HepG2 (cell line): ENCODE data around the gene RASD2. TPM values are rescaled to one million over a fixed set of nuclear protein-coding genes. Genes with fewer than 3 reads are reported as not detected.

Experiments
- ATAC-seq: fragments of 200-7000 bp; cut with Tn5 transposase; 3 replicates; pipeline ENCODE4 v1.9.1; 2020; ENCODE audit warnings: mild to moderate bottlenecking, moderate library complexity
- BruUV-seq: library from RNA; stranded (reverse); fragments of 400-500 nt; replicated peaks from 2 replicates; lab custom pipeline; 2021; lab: Mats Ljungman, UMichigan
- CTCF ChIA-PET: fragments of 300-600 bp; formaldehyde crosslinking; extraction: SDS; loops from one replicate; lab custom pipeline; 2021; ENCODE audit warnings: low total read pairs, inconsistent platforms, low intra/inter-chr PET ratio; lab: Yijun Ruan, JAX
- POLR2A ChIA-PET: fragments of 350-600 bp; sonication (Branson Sonifier 250); formaldehyde crosslinking; loops from one replicate; lab custom pipeline; 2020; ENCODE audit warnings: antibody characterized with exemption, inconsistent platforms; lab: Yijun Ruan, JAX
- DNase-seq: peaks from one replicate; pipeline ENCODE4 v3.0.0-alpha.2; 2015; ENCODE audit warnings: low spot score
- FAIRE-seq: peaks from 3 replicates; lab custom pipeline; 2011; peaks lifted over from hg19 to GRCh38; lab: Jason Lieb, UNC
- H2AFZ ChIP-seq: one replicate; pipeline ENCODE4 v1.6.1; 2011; ENCODE audit warnings: low read length, inconsistent platforms
- H3K27ac ChIP-seq: fragments of 300-600 bp; 3 replicates; pipeline ENCODE4 v1.8.0; 2011; ENCODE audit warnings: mixed run types, mild to moderate bottlenecking, mixed read lengths, low read length, inconsistent platforms; ENCODE audit not compliant: insufficient read depth; ENCODE audit errors: extremely low read length
- H3K27me3 ChIP-seq, 2 experiments: fragments of 200-600 bp in 1 of 2; 2 replicates in 1 of 2; 3 replicates in 1 of 2; pipeline versions ENCODE4 v1.6.0 to v1.8.0; 2011; ENCODE audit warnings: low read length in 2 of 2, mild to moderate bottlenecking in 2 of 2, moderate library complexity in 2 of 2, inconsistent platforms in 1 of 2; ENCODE audit not compliant: insufficient read depth in 2 of 2, control insufficient read depth in 1 of 2
- H3K36me3 ChIP-seq, 2 experiments: fragments of 200-600 bp in 1 of 2; replicated peaks in 1 of 2; 2 replicates in 1 of 2; 3 replicates in 1 of 2; pipeline versions ENCODE4 v1.5.1 to v1.8.0; 2011; ENCODE audit warnings: low read length in 2 of 2, inconsistent platforms in 1 of 2; ENCODE audit not compliant: insufficient read depth in 2 of 2, control insufficient read depth in 1 of 2
- H3K4me1 ChIP-seq: 2 replicates; pipeline ENCODE4 v1.5.1; 2012; ENCODE audit warnings: low read length, inconsistent platforms; ENCODE audit not compliant: insufficient read depth
- H3K4me2 ChIP-seq: 2 replicates; pipeline ENCODE4 v1.6.0; 2011; ENCODE audit warnings: low read depth, low read length, inconsistent platforms
- H3K4me3 ChIP-seq, 3 experiments: fragments of 200-600 bp in 1 of 3; sonication (generic), shearing (Covaris generic) in 1 of 3; replicated peaks in 1 of 3; 2 replicates each; pipeline ENCODE4 v1.5.1; 2011 to 2016; ENCODE audit warnings: low read length in 3 of 3, inconsistent platforms in 2 of 3, low read depth in 2 of 3, mild to moderate bottlenecking in 2 of 3, control low read depth in 1 of 3, mixed read lengths in 1 of 3; ENCODE audit not compliant: insufficient read depth in 1 of 3
- H3K79me2 ChIP-seq: one replicate; pipeline ENCODE4 v1.6.1; 2011; ENCODE audit warnings: low read length, inconsistent platforms; ENCODE audit not compliant: insufficient read depth
- H3K9ac ChIP-seq: 2 replicates; pipeline ENCODE4 v1.6.0; 2011; ENCODE audit warnings: mild to moderate bottlenecking, low read depth, low read length, inconsistent platforms; ENCODE audit not compliant: insufficient read depth
- H3K9me3 ChIP-seq: 2 replicates; pipeline ENCODE4 v1.5.1; 2012; ENCODE audit warnings: mild to moderate bottlenecking, low read length
- H4K20me1 ChIP-seq: 2 replicates; pipeline ENCODE4 v1.6.0; 2011; ENCODE audit warnings: inconsistent platforms, mild to moderate bottlenecking, low read length, moderate library complexity; ENCODE audit not compliant: insufficient read depth
- ATF7-NPFF ChIP-seq: sonication (generic); formaldehyde crosslinking; IDR thresholded peaks from 2 replicates; pipeline ENCODE4 v1.8.1; 2023; ENCODE audit warnings: mild to moderate bottlenecking, low read depth, missing genetic modification reagents, moderate library complexity
- BORCS8-MEF2B ChIP-seq: sonication (generic); formaldehyde crosslinking; IDR thresholded peaks from 2 replicates; pipeline ENCODE4 v1.8.0; 2022; ENCODE audit warnings: mild to moderate bottlenecking, missing genetic modification reagents
- FOXJ3 ChIP-seq: sonication (generic); formaldehyde crosslinking; IDR thresholded peaks from 2 replicates; pipeline ENCODE4 v1.4.0; 2020; ENCODE audit warnings: missing genetic modification reagents, mild to moderate bottlenecking, borderline replicate concordance
- ISX ChIP-seq: sonication (generic); formaldehyde crosslinking; conservative IDR thresholded peaks from 2 replicates; pipeline ENCODE4 v1.5.0; 2020; ENCODE audit warnings: missing genetic modification reagents
- KDM1A ChIP-seq: IDR thresholded peaks from 2 replicates; pipeline ENCODE4 v1.6.1; 2016; ENCODE audit warnings: missing compliant biosample characterization
- KDM5B ChIP-seq: sonication (generic); formaldehyde crosslinking; IDR thresholded peaks from 2 replicates; pipeline ENCODE4 v1.4.0; 2020; ENCODE audit warnings: missing genetic modification reagents, mild to moderate bottlenecking, borderline replicate concordance
- MLLT10 ChIP-seq: sonication (generic); formaldehyde crosslinking; IDR thresholded peaks from 2 replicates; pipeline ENCODE4 v1.4.0; 2020; ENCODE audit warnings: missing genetic modification reagents
- MZF1 ChIP-seq: sonication (generic); formaldehyde crosslinking; IDR thresholded peaks from 2 replicates; pipeline ENCODE4 v1.8.1; 2023; ENCODE audit warnings: mild to moderate bottlenecking, missing genetic modification reagents, borderline replicate concordance
- NAIF1 ChIP-seq: sonication (generic); formaldehyde crosslinking; IDR thresholded peaks from 2 replicates; pipeline ENCODE4 v1.5.0; 2020; ENCODE audit warnings: mild to moderate bottlenecking, missing genetic modification reagents, borderline replicate concordance
- NR3C1 ChIP-seq: sonication (generic); formaldehyde crosslinking; IDR thresholded peaks from 2 replicates; pipeline ENCODE4 v1.4.0; 2020; ENCODE audit warnings: missing genetic modification reagents
- TEF ChIP-seq: sonication (generic); formaldehyde crosslinking; IDR thresholded peaks from 2 replicates; pipeline ENCODE4 v1.5.0; 2020; ENCODE audit warnings: missing genetic modification reagents
- TFAP4 ChIP-seq: sonication (generic); IDR thresholded peaks from 2 replicates; pipeline ENCODE4 v1.6.1; 2016; ENCODE audit warnings: low read depth, borderline replicate concordance
- TP53 ChIP-seq: sonication (generic); formaldehyde crosslinking; conservative IDR thresholded peaks from 2 replicates; pipeline ENCODE4 v1.4.0; 2020; ENCODE audit warnings: missing genetic modification reagents
- ZBTB7A ChIP-seq: sonication (generic); formaldehyde crosslinking; IDR thresholded peaks from 2 replicates; pipeline ENCODE4 v1.8.0; 2022; ENCODE audit warnings: mild to moderate bottlenecking, missing genetic modification reagents
- ZMYM2 ChIP-seq: sonication (generic); formaldehyde crosslinking; IDR thresholded peaks from 2 replicates; pipeline ENCODE4 v1.8.0; 2022; ENCODE audit warnings: mild to moderate bottlenecking, missing genetic modification reagents
- ZMYM3 ChIP-seq: sonication (generic); formaldehyde crosslinking; IDR thresholded peaks from 2 replicates; pipeline ENCODE4 v1.5.1; 2020; ENCODE audit warnings: mild to moderate bottlenecking, missing genetic modification reagents
- ZNF383 ChIP-seq: sonication (generic); formaldehyde crosslinking; IDR thresholded peaks from 2 replicates; pipeline ENCODE4 v1.4.0; 2020; ENCODE audit warnings: missing genetic modification reagents, mild to moderate bottlenecking, borderline replicate concordance
- ZNF761 ChIP-seq: sonication (generic); formaldehyde crosslinking; conservative IDR thresholded peaks from 2 replicates; pipeline ENCODE4 v1.4.0; 2020; ENCODE audit warnings: mild to moderate bottlenecking, missing genetic modification reagents
- ZNF770 ChIP-seq: sonication (generic); formaldehyde crosslinking; IDR thresholded peaks from 2 replicates; pipeline ENCODE4 v1.5.0; 2020; ENCODE audit warnings: mild to moderate bottlenecking, missing genetic modification reagents
- ZSCAN5A ChIP-seq: sonication (generic); formaldehyde crosslinking; IDR thresholded peaks from 2 replicates; pipeline ENCODE4 v1.8.0; 2022; ENCODE audit warnings: mild to moderate bottlenecking, missing genetic modification reagents, borderline replicate concordance
- WGBS: methylation state at CpG from one replicate; pipeline ENCODE4 v1.1.6; 2017; ENCODE audit warnings: low lambda C conversion rate; 5-methylcytosine and 5-hydroxymethylcytosine counted together
- in situ Hi-C: cut with HindIII; loops from 2 replicates; pipeline ENCODE4 v1.10.0; 2017; ENCODE audit warnings: low pct_unique_long_range_greater_than_20kb; ENCODE audit not compliant: extremely low pct_ligation_motif_present
- intact Hi-C: fragments of 100-400 bp; cut with micrococcal nuclease; formaldehyde crosslinking; loops from one replicate; pipeline ENCODE4 v1.10.0; 2022; ENCODE audit not compliant: unreplicated experiment
- polyA plus RNA-seq, 8 experiments: library from polyadenylated mRNA; depleted of rRNA in 3 of 8; stranded (reverse) in 7 of 8; unstranded in 1 of 8; fragments of >200 nt; fragmentation: Illumina TruSeq in 4 of 8; extraction: Trizol in 4 of 8; gene quantifications; 2 replicates each; pipeline versions ENCODE4 v1.2.1 to v1.2.3, GENCODE V29; 2011 to 2016; ENCODE audit warnings: low read depth in 4 of 8, missing spikeins in 1 of 8, mixed read lengths in 1 of 8; ENCODE audit not compliant: insufficient read depth in 1 of 8
- total RNA-seq, 5 experiments: library from RNA; depleted of rRNA; stranded (reverse); fragments of >200 nt; fragmentation: Illumina TruSeq; extraction: Trizol; gene quantifications; 2 replicates each; pipeline ENCODE4 v1.2.3, GENCODE V29; 2016; ENCODE audit warnings: low read depth in 1 of 5

The RASD2 gene
- total and polyA plus RNA-seq, 2 of the 13 experiments (the other 11 are each of a cell fraction or from before 2014, with no cell fraction given) = not detected

- H3K27me3 ChIP-seq = peaks cover 0 to 29% of the 10 kb centered on the region in 2 experiments; a peak in 3 of 5 replicates
- peak; percentile 39; the same call in 2 of the 3 replicates for ATAC-seq
- no TSS peak for BruUV-seq
- no peaks in the 10 kb centered on the region for H3K36me3 ChIP-seq
- 90% methylated on average over 2 of the region's 11 CpGs for WGBS
- peak overlapping the region; percentile 29; the same call in 1 of the 2 replicates for H3K4me2 ChIP-seq
- no peak for TF ChIP-seq FOXJ3 (CRISPR knock-in tag)
- no peak for TF ChIP-seq NR3C1 (CRISPR knock-in tag)
- no peak for TF ChIP-seq ZBTB7A (CRISPR knock-in tag)
- TF ChIP-seq ZNF770 = peak; percentile 95
- TF ChIP-seq TP53 (CRISPR knock-in tag) = no peak
- TF ChIP-seq ZNF761 (CRISPR knock-in tag) = no peak
- no peak for TF ChIP-seq MLLT10 (CRISPR knock-in tag)
- TF ChIP-seq KDM1A (CRISPR knock-in tag) = 0 out of 2 replicates have a peak, but pooled peaks have one; percentile 8
- peak; percentile 62 for TF ChIP-seq ZMYM3 (CRISPR knock-in tag)
- TF ChIP-seq MZF1 (CRISPR knock-in tag) = no peak
- no peak for TF ChIP-seq TEF (CRISPR knock-in tag)
- TF ChIP-seq ZMYM2 (CRISPR knock-in tag) = peak; percentile 29; the same call in 1 of the 2 replicates
- TF ChIP-seq NAIF1 = no peak
- TF ChIP-seq ISX (CRISPR knock-in tag) = no peak
- no peak for TF ChIP-seq TFAP4
- no peak for TF ChIP-seq ZNF383 (CRISPR knock-in tag)
- no peak for TF ChIP-seq ZSCAN5A (CRISPR knock-in tag)
- TF ChIP-seq KDM5B (CRISPR knock-in tag) = 0 out of 2 replicates have a peak, but pooled peaks have one; percentile 23
- no peak for TF ChIP-seq BORCS8-MEF2B (CRISPR knock-in tag)
- TF ChIP-seq ATF7-NPFF (CRISPR knock-in tag) = no peak
- H3K27ac ChIP-seq = no peak overlapping the region
- CTCF ChIA-PET = no interaction called here
- H3K4me1 ChIP-seq = peaks cover 29% of the 10 kb centered on the region
- no peak overlapping the region for H3K4me3 ChIP-seq
- in situ Hi-C loops = loop anchor here (5.0 kb wide), 1 partner anchor 237 kb away; no protein-coding TSS in a partner anchor
- no peaks in the 10 kb centered on the region for H3K9me3 ChIP-seq
- no peak for FAIRE-seq
- H3K9ac ChIP-seq = no peak overlapping the region
- DNase-seq = no peak
- H4K20me1 ChIP-seq = no peaks in the 10 kb centered on the region
- no peaks in the 10 kb centered on the region for H3K79me2 ChIP-seq
- intact Hi-C loops = no loop called here
- POLR2A ChIA-PET = no interaction called here
- no peak overlapping the region for H2AFZ ChIP-seq
Measured at GRCh38 chr22:35589071-35589755, 48.6 kb downstream of the RASD2 start.
